SIG-M5 (cell line): Measurements from ENCODE around the gene THAP11.
"Not testable (repeated sequence)": the region's sequence is repeated elsewhere in the genome, so short reads cannot be mapped to it uniquely, and the experiment has no call there.

ENCODE experiments used
- DNase-seq: peaks from one replicate; lab custom pipeline; 2025; lab: John Stamatoyannopoulos, UW

Gene THAP11

DNA sequence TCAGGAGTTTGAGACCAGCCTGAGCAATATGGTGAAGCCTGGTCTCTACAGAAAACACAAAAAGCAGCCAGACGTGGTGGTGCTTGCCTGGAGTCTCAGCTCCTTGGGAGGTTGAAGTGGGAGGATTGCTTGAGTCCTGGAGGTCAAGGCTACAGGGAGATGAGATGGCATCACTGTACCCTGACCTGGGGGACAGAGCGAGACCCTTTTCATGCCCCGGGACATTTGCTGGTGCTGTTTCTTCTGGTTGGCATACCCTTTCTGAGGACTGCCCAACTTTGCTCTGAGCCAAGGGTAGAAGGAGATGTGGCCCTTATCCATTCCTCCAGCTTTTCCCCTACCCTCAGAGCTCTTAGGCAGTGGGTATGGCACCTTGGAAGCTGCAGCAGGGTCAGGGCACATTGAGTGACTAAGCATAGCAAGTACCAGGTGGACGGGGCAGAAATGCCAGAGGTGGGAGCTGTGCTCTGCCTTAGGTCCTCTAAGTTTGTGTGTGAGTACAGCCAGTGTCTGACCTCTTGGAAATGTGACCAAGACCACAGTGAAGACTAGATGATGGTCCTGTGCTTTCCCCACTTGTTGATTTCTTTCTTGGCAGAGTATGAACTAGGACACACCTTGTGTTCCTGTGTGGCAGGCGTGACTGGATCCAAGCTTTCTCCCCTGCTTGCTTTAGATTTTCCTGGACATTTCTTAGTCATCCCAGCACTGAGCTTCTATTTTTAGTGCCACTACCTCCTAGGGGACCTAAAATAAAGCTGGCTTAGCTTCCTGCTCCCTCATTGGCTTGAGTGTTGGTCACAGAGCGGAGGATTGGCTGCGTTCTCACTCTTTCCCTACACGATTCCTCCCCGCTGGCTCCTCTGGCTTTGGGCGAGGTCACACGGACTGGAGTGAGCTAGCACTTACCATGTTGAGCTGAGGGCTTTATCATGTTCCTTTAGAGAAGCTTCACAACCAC, 20.8 kb downstream of the THAP11 start:
- no peak for DNase-seq

DNA sequence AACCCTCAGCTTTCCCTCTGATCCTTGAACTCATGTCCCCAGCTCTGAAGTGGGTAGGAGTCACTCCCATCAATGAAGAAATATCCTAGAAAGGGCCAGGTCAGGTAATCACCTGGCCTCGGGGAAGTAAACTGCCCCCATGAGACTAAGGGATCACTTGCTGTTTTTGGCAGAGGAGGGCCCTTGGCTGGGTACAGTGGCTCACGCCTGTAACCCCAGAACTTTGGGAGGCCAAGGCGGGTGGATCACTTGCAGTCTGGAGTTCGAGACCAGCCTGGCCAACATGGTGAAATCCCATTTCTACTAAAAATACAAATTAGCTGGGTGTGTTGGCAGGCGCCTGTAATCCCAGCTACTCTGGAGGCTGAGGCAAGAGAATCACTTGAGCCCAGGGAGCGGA, 21.9 kb downstream of the THAP11 start:
- not testable (repeated sequence) for DNase-seq

DNA sequence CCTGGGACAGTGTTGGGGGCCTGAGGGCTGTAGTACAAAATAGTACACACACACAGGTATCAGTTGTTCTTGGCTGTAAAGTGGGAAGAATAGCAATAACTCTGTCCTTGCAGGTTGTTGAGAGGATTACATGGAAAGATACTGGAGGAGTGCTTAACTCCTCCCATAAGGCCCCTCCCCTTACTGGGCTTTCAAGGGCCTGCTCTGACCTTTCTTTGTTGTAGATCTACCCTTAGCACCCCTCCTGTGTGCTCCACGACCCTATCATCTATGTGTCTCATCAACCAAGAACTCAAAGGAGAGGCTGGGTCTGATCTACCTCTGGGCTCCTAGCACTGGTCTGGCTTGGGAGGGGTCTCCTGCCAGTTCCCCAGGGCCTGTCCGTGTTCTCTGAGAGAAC, 22.5 kb downstream of the THAP11 start:
- DNase-seq: no peak

DNA sequence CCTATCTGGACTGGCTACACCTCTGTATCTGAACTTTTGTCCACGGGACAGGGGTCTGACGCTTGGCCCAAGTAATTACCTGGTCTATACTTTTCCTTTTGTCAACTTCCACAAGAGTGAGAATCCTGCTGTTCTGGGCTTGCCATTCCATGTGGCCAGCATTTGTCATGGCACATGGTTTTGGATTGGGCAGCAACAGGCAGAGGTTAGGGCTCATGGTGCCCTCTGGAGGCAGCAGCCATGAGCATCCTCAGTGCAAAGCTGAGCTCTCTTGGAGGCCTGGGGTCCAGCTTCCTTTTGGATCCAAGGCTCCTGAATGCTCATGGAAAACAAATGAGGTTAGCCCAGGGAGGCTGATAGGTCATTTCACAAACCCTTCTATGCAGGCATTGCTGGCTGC, 23.2 kb downstream of the THAP11 start:
- DNase-seq: no peak

DNA sequence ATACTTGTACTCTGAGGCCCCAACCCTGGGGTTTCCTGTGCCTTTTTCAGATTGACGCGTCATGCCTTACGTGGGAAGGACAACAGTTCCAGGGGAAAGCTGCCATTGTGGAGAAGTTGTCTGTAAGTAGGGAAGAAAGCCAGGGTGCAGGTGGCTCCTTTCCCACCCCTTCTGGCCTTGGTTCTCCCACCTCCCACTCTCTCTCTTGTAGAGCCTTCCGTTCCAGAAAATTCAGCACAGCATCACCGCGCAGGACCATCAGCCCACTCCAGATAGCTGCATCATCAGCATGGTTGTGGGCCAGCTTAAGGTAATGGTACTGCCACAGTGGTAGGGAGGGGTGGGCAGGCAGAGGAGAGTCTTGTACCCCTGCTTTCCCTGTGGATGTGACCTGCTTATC, 26.2 kb downstream of the THAP11 start:
- DNase-seq: no peak

DNA sequence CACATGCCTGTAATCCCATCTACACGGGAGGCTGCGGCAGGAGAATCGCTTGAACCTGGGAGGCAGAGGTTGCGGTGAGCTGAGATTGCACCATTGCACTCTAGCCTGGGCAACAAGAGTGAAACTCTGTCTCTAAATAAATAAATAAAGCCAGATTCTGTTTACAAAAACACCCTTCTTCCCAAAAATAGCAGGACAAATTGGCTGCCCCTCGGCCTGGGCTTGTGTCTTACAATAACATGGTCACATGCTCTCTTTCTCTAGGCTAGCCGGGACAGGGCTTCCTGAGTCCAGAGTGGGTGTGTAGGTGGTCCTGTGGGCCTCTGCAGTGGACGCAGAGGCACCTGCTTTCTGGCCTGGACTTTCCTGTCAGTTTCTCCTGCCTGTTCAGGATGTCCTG, 27.5 kb downstream of the THAP11 start:
- no peak for DNase-seq

DNA sequence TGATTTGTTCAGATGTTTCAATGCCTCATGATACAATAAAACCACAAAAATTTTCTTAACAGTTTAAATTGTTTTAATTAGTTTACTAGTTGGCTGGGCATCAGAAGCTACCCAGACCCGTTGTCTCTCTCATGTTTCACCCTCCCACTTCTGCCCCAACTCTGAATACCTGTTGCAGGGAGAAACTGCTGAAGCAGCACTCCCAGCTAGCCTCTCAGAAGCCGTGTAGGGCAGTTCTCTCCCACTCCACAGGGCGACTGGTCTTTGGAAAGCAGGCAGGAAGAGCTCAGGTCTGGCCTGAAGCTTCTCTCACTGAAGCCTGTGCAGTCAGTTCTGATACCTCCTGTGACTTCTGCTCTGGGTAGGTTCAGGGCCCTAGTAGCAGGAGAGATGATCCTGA, 29.1 kb downstream of the THAP11 start:
- no peak for DNase-seq

DNA sequence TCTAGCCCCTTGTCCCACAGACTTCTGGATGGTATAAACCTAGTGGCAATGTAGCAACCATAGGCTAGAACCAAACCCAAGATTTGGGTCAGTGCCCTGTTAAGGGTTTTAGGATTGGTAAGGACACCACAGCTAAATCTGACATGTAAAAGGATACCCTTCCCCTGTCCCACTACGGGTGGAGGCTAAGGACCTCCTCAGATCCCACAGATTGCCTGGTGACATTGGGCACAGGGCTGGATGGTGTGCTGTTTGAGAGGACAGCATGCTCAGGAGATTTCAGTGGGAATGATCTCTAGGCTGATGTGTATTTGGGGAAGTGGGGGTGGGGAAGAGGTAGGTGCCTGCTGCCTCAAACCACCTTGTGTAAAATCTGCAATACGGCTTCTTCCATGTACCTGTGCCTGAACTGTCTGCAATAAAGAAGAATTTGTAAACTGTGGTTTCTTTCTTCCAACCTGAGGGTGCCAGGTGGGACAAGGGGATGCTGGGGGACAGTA, 30.1 kb downstream of the THAP11 start:
- no peak for DNase-seq

DNA sequence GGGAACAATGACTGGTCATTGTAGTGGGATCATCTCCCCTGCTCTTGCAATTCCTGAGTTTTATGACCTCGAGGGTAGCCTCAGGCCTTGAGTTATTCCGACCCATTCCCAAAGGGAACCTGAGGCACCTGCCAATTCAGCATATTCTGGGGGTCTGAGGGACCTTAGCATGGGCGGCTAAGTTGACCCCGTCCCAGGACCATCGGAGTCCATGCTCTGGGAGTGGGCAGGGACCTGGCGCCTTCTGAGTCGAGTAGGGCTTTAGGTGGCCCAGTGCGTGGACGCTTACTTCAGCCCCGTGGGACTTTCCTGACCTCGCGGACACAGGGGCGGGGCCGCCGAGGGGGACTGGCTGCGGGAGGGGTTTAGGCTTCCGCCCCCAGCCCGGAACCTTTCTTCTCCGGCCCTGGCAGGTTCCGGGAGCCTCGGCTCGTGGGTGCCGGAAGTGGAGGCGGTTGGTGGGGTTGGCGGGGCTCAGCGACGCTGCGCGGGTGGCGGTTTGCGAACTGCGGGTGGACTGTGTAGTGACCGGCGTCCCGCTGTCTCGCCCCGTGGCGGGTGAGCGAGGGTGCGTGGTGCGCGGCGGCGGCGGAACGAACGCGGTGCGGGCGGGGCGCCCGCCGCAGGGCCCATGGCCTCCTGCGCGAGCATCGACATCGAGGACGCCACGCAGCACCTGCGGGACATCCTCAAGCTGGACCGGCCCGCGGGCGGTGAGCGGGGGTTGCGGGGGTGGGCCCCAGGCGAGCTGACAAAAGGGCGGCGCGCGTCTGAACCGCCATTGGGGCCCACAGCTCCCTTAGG, 30.7 kb downstream of the THAP11 start, which contains the start of gene EDC4:
EDC4 (plus strand) TSS at position 422 of the 804 bp plus-strand sequence; CDS start at position 632, 210 bp downstream.
- DNase-seq: no peak

DNA sequence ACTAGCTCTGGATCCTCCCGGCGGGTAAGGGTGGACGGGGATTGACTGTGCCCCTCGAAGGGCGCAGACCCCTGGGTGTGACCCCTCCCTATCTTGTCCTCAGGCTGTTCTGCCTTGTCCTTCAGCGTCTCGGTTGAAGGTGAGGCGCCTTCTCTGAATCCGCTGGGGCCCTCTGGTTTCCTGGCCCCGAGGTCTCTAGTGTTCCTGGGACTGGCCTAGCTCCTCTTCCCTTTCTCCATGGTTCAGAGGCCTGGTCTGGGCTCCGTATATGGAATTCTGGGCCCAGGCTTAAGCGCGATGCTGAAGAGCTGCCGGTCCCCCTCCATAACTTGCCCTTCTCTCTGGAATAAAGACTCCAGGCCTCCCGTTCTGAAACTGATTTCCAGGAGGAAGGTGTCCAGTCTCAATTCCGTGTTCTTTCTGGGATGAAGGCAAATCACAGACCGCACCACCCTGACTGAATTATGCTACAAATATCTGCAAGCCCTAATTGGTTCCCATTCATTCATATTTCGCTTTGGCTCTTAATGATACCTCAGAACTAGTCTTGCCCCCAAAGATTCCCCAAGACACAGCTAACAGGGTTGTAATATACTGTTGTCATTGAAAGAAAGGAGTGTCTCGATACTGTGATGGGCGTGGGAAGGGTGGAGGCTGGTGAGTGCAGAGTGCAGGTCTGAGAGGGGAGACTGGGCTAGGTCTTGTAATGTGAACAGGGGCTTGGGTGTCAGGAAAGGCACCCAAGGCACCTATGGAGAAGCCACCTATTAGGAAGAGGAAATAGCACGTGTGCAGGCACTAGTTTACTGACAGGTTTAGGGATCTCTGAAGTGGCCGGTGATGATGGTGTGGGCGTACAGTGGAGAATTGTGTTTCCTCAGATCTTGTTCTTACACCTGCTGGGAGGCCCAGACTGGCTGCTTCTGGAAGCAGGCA, 31.6 kb downstream of the THAP11 start:
- no peak for DNase-seq

DNA sequence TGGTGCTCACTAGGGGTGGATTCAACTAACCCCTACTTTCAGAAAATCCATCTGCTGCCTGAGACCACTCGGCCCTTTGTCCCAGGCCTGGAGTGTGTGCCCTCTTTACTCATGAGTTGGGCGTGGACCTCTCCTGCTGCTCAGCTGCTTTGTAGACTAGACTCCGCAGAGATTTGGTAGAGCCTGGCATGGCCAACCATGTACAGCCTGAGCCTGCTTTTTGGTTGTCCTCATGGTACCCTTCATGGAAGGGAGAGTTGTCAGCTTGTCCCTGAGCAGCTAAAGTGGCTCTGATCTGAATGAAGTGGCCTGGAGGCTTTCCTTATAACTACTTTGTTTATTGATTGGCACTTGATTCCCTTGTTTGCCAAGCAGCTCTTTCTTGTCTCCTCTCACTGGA, 32.3 kb downstream of the THAP11 start:
- no peak for DNase-seq

DNA sequence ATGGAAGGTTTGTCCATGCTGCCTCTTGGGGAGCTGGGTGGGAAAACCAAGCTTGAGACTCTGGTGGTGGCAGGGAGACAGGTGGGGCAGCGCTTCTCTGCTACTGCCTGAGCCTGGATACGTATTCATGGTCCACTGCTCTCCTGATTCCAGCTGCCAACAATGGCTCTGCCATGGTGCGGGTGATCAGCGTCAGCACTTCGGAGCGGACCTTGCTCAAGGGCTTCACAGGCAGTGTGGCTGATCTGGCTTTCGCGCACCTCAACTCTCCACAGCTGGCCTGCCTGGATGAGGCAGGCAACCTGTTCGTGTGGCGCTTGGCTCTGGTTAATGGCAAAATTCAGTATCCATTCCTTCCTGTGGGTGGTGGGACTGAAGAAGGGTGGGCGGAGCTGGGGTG, 34.9 kb downstream of the THAP11 start:
- no peak for DNase-seq

DNA sequence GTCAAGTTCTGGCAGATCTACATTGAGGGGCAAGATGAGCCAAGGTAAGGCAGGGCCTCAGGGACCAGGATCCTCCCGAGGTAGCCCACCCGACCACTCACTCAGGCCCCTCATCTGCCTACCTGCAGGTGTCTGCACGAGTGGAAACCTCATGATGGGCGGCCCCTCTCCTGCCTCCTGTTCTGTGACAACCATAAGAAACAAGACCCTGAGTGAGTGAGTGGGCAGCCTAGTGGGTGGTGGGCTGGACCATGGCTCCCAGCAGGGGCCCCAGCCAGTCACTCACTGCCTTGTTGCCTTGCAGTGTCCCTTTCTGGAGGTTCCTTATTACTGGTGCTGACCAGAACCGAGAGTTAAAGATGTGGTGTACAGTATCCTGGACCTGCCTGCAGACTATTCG, 36.1 kb downstream of the THAP11 start:
- no peak for DNase-seq

DNA sequence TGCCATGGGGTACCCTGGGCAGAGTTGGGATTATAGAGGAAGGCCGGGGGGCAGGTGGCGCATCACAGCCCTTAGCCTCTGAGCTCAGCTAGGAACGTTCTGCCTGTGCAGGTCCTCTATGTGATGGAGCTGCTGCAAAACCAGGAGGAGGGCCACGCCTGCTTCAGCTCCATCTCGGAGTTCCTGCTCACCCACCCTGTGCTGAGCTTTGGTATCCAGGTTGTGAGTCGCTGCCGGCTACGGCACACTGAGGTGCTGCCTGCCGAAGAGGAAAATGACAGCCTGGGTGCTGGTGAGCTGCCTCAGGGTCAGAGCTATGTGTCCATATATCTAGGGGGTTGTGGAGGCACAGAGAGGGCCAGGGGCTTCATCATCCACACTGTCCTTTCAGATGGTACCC, 36.7 kb downstream of the THAP11 start:
- no peak for DNase-seq

DNA sequence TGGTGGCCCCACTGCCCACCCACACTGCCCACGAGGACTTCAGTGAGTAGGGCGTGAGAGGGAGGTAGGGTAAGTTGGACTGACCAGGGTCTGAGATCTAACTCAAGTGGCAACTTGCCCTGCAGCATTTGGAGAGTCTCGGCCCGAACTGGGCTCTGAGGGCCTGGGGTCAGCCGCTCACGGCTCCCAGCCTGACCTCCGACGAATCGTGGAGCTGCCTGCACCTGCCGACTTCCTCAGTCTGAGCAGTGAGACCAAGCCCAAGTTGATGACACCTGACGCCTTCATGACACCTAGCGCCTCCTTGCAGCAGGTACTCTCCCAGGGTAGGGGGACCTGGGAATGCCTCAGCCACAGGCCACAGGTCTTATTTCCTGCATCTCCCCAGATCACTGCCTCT, 37.3 kb downstream of the THAP11 start:
- no peak for DNase-seq

DNA sequence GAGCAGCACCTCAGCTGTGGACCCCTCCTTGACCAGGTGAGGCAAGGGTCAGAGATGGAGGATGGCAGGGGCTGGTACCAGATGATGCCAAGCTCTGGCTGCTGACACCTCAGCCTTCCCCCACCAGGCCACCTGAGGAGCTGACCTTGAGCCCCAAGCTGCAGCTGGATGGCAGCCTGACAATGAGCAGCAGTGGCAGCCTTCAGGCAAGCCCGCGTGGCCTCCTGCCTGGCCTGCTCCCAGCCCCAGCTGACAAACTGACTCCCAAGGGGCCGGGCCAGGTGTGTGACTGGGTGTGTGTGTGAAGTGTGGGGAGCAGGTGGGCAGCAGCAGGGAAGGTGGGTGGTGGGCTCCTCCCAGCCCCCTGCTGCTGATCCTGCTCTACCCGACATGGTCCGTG, 37.8 kb downstream of the THAP11 start:
- no peak for DNase-seq

DNA sequence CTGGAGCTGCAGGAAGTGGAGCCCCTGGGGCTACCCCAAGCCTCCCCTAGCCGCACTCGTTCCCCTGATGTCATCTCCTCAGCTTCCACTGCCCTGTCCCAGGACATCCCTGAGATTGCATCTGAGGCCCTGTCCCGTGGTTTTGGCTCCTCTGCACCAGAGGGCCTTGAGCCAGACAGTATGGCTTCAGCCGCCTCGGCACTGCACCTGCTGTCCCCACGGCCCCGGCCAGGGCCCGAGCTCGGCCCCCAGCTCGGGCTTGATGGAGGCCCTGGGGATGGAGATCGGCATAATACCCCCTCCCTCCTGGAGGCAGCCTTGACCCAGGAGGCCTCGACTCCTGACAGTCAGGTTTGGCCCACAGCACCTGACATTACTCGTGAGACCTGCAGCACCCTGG, 38.5 kb downstream of the THAP11 start:
- no peak for DNase-seq

DNA sequence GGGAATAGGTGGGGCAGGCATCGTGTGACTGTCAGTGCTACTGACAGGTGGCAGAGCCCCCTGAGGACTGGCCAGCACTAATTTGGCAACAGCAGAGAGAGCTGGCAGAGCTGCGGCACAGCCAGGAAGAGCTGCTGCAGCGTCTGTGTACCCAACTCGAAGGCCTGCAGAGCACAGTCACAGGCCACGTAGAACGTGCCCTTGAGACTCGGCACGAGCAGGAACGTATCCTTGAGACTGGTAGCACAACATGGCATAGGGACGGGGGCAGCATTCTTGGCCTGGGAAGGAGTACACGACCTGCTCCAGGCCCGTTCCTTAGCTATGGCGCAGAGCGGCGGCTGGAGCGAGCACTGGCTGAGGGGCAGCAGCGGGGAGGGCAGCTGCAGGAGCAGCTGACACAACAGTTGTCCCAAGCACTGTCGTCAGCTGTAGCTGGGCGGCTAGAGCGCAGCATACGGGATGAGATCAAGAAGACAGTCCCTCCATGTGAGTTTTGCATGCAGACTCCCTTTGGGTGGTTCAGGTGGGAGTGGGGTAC, 39.6 kb downstream of the THAP11 start:
- DNase-seq: no peak

DNA sequence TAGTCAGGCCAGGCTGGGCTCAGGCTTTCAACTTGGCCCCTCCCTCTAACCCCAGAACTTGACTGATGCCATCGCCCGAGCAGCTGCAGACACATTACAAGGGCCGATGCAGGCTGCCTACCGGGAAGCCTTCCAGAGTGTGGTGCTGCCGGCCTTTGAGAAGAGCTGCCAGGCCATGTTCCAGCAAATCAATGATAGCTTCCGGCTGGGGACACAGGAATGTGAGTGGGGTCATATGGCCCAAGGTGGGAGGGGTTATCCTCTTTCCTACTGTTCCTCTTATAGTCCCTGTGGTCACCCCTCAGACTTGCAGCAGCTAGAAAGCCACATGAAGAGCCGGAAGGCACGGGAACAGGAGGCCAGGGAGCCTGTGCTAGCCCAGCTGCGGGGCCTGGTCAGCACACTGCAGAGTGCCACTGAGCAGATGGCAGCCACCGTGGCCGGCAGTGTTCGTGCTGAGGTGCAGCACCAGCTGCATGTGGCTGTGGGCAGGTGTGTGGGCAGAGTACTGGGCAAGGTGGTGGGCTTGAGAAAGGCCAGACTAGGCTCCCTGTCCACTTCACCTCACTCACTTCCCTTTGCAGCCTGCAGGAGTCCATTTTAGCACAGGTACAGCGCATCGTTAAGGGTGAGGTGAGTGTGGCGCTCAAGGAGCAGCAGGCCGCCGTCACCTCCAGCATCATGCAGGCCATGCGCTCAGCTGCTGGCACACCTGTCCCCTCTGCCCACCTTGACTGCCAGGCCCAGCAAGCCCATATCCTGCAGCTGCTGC, 40.4 kb downstream of the THAP11 start:
- no peak for DNase-seq

DNA sequence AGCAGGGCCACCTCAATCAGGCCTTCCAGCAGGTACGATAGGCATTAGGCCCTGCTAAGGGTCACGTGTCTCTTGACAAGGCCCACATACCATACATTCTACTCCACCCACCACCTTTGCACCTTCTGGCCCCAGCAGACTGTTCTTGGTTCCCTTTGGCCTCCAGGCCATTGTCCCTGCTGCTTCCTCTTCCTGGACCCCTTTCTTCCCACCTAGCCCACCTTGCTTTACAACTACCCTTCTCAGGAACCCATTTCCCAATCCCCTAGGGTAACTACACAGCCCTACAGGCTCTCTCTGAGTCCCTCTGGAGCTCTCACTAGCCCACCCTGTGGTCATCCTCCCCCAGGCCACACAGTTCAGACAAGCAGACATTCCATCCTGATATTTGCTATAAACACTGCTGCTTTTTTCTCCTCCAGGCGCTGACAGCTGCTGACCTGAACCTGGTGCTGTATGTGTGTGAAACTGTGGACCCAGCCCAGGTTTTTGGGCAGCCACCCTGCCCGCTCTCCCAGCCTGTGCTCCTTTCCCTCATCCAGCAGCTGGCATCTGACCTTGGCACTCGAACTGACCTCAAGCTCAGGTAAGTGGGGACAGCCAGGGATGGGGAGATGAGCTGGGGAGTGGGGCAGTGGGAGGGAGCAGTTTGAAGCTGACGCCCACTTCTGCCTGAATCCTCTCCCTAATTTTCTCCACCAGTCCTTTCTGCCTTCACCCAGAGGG, 41.2 kb downstream of the THAP11 start:
- no peak for DNase-seq
